GM18873 (cell line): ENCODE data around the gene MICALL2.

Experiments
- ATAC-seq: cut with Tn5 transposase; IDR thresholded peaks from one replicate; pipeline ENCODE4 v1.9.1; 2021; ENCODE audit warnings: mild to moderate bottlenecking, moderate library complexity, moderate number of reproducible peaks; ENCODE audit not compliant: unreplicated experiment, low FRiP score

The MICALL2 gene

GRCh38 chr7:1402110-1402790 is 57.0 kb downstream of the MICALL2 start:
- no peak for ATAC-seq

GRCh38 chr7:1401011-1401410 is 58.3 kb downstream of the MICALL2 start:
- no peak for ATAC-seq

GRCh38 chr7:1400371-1400770 is 58.9 kb downstream of the MICALL2 start:
- ATAC-seq, result no peak

DNA sequence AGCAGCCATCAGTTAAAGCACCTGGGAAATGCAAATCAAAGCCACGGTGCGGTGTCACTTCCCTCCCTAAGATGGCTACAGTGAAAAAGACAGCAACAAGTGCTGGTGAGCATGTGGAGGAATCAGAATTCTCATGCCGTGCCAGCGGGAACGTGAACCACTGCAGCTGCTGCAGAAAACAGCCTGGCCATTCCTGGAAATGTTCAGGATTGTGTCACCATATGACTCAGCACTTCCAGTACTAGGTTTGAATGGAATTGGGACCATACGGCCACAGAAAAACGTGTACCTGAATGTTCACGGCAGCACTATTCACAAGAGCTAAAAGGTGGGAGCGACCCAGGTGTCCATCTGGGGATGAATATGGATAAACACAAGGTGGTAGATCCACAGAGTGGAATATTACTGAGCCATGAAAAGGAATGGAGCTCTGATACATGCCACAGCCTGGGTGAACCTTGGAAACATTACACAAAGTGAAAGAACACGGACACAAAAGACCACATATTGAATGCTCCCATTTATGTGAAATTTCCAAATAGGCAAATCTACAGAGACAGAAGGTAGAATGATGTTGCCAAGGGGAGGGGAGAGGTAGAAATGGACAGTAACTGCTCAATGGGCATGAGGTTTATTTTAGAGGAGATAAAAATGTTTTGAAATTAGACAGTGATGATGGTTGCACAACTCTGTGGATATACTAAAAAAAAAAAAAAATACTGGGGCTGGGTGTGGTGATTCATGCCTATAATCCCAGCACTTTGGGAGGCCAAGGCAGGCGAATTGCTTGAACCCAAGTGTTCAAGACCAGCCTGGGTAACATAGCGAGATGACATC is 61.6 kb downstream of the MICALL2 start:
- ATAC-seq, result no peak

DNA sequence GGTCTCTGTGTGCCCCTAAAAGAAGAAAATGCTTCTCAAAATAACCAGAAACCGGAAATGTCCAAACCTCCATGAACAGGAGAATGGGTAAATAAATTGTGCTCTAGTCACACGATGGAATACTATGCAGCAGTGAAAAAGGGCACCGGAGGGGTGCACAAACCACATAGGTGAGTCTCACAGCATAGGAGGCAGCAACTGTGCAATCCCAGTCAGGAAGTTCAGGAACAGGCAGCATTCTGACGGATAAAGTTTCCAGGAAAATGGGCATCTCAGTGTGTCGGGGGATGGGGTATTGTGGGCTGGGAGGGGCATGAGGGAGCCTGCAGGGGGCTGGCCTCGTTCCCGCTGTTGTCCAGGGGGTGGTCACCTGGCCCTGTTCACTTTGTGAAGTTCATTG is 63.1 kb downstream of the MICALL2 start:
- ATAC-seq, result no peak

- ATAC-seq, result no peak
Observed at GRCh38 chr7:1395211-1396070, 63.8 kb downstream of the MICALL2 start.

- no peak for ATAC-seq
Observed at GRCh38 chr7:1394371-1394770, 64.9 kb downstream of the MICALL2 start.

GRCh38 chr7:1393421-1393820 is 65.8 kb downstream of the MICALL2 start:
- ATAC-seq, result no peak

- no peak for ATAC-seq
Observed at GRCh38 chr7:1392556-1392955, 66.7 kb downstream of the MICALL2 start.

DNA sequence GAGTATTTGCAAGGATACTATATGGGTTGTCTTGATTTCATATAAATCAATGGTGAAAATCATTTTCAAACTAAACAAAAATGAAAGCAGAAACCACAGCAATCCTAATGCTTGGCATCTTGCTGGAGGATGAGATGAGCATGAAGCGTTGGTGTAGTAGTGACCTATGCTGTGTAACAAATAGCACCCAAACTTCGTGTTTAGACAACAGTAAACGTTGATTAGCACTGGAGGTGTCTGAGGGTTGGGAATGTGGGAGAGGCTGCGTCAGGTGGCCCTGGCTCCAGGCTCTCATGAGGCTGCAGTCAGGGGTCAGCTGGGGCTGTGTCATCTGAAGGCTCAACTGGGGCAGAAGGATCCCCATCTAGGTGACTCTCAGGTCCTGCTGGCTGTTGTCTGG is 67.8 kb downstream of the MICALL2 start:
- no peak for ATAC-seq

DNA sequence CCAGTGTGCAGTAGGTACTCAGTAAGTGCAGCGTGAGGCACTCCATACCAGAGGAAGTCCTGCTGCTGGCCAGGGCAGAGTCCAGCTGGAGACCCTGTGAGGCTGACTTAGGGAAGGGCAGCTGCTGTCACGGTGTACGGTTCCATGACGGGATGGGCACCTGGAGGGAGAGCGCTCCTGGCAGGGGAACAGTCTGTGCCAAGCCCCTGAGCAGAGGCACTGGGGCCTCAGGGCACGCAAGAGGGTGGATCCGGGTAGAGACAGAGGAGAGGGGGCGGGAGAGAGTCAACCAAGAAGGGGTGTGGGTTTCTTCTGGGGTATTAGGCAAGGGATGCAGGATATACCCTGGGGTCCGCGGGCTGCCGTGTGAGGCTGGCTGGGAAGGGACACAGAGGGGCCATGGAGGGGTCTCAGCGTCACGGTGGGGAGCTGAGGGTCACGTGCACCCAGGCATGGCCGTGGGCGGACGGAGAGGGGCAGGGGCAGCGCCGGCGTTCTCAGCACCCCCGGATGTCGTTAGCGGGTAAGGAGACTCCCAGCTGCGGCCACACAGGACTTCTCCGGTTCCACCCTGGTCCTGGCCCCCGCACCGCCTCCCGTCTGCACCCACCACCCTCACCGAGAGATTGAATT is 70.5 kb downstream of the MICALL2 start:
- no peak for ATAC-seq

DNA sequence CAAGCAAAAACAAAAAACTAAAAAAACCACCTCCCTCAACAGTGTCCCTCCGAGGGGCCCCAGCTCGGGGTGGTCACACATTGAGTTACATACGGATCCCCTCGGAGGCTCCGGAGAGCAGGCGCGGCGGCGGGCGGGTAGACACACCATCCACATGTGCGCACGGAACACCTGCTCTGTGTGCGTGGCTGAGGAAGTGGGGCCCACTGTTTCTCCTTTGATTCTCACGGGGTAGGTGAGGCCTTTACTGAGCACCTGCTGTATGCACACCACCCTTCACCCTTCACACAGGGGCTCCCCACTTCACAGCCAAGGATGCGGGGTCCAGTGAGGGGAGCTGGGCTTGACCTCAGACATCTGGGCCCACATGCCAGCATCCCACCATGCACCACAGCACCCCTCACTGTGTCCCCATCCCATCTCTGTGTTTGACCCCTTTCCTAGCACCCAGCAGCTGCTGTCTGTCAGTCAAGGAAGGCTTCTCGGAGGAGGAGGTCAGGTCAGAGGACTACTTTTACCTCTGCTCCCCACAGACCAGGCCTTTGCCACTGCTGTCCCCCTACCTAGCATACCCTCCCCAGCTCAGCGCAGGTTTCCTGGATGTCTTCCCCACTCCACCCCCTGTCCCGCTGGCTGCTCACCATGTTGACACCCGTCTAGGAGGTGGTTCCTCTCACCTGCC is 71.1 kb downstream of the MICALL2 start:
- ATAC-seq, result no peak

GRCh38 chr7:1387261-1387660 is 72.0 kb downstream of the MICALL2 start:
- ATAC-seq, result no peak

- ATAC-seq, result no peak
Observed at GRCh38 chr7:1386623-1387220, 72.5 kb downstream of the MICALL2 start.

DNA sequence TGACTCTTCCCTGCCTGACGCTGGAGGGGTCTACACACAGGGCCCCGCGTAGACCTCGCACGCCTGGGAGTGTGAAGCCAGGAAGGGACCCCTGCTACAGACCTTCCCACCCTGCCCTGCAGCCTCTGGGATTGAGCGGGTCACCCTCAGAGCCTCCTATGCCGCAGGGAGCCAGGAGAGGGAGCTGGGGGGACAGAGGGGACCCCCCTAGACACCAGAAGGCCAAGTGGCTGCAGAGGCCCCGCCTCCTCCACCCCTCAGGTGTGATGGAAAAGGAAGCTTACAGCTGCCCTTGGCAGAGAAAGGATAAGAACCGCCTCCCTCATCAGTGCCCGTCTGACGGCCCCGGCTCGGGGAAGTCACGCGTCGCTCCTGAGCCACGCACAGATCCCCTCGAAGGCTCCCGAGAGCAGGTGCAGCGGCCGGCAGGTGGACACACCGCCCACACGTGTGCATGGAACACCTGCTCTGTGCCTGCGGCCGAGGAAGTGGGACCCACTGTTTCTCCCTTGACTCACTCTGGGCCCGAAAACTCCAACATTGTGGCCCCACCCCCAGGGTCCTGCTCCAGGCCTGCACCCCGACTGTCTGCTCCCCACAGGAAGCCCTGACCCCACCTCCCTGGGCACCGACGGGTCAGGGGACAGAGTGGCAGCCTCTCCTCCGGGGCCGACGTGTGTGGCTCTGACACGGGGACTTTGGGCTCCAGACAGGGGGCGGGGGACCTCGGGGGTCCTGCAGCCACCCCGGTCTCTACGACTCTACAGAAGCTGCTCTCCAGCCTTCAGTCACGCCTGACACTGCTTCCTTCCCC is 73.3 kb downstream of the MICALL2 start:
- ATAC-seq, result no peak

GRCh38 chr7:1385086-1385808 is 74.0 kb downstream of the MICALL2 start:
- no peak for ATAC-seq
